SU-DHL-6 (cell line): Measurements from ENCODE around the gene ABCA12.

ENCODE experiments used
- H2AFZ ChIP-seq: fragments of 200-600 bp; sonication (generic); 2 replicates; pipeline ENCODE4 v1.6.1; 2014; ENCODE audit warnings: low read depth, mild to moderate bottlenecking, moderate library complexity, mixed read lengths, antibody characterized with exemption, low read length; ENCODE audit not compliant: severe bottlenecking
- H3F3A ChIP-seq: fragments of 200-600 bp; shearing (Covaris generic); 2 replicates; pipeline ENCODE4 v1.6.0; 2016; ENCODE audit warnings: antibody characterized with exemption, mild to moderate bottlenecking; ENCODE audit not compliant: insufficient read depth
- H3K27ac ChIP-seq: fragments of 200-600 bp; sonication (generic); 2 replicates; pipeline ENCODE4 v1.5.1; 2016; ENCODE audit warnings: low read depth, mild to moderate bottlenecking, low read length, moderate library complexity, mixed read lengths
- H3K27me3 ChIP-seq: fragments of 200-600 bp; sonication (generic), shearing (Covaris generic); 2 replicates; pipeline ENCODE4 v1.6.0; 2014; ENCODE audit warnings: mild to moderate bottlenecking, low read length
- H3K36me3 ChIP-seq: fragments of 200-600 bp; sonication (generic); 2 replicates; pipeline ENCODE4 v1.6.1; 2014; ENCODE audit warnings: mild to moderate bottlenecking, low read length, mixed read lengths
- H3K4me2 ChIP-seq: fragments of 300-600, 200-600 bp; shearing (Covaris generic), sonication (generic); 2 replicates; pipeline ENCODE4 v1.6.0; 2014; ENCODE audit warnings: low read length, low read depth, mild to moderate bottlenecking; ENCODE audit not compliant: poor library complexity, severe bottlenecking
- H3K4me3 ChIP-seq: fragments of 200-600 bp; sonication (generic); 2 replicates; pipeline ENCODE4 v1.5.1; 2014; ENCODE audit warnings: antibody characterized with exemption, low read length, mild to moderate bottlenecking, mixed read lengths; ENCODE audit not compliant: insufficient read depth, poor library complexity, severe bottlenecking
- H3K79me2 ChIP-seq: fragments of 200-600 bp; sonication (generic); 2 replicates; pipeline ENCODE4 v1.6.1; 2014; ENCODE audit warnings: mild to moderate bottlenecking, low read length, moderate library complexity; ENCODE audit not compliant: insufficient read depth
- H3K9ac ChIP-seq: fragments of 200-600 bp; sonication (generic); 2 replicates; pipeline ENCODE4 v1.7.0; 2014; ENCODE audit warnings: mild to moderate bottlenecking, low read length
- H3K9me2 ChIP-seq: fragments of 200-600 bp; sonication (generic); replicated peaks from 2 replicates; pipeline ENCODE4 v1.6.1; 2014; ENCODE audit warnings: low read length; ENCODE audit not compliant: insufficient read depth
- H3K9me3 ChIP-seq: fragments of 200-600 bp; sonication (generic); 2 replicates; pipeline ENCODE4 v1.6.1; 2014; ENCODE audit warnings: low read length, mixed read lengths; ENCODE audit not compliant: insufficient read depth
- H4K20me1 ChIP-seq: fragments of 200-600 bp; sonication (generic); 2 replicates; pipeline ENCODE4 v1.6.1; 2014; ENCODE audit warnings: low read depth, mild to moderate bottlenecking, antibody characterized with exemption, low read length, moderate library complexity, mixed read lengths
- EZH2phosphoT487 ChIP-seq: fragments of 200-600 bp; sonication (generic), shearing (Covaris generic); conservative IDR thresholded peaks from 2 replicates; pipeline ENCODE4 v1.6.1; 2018; ENCODE audit warnings: mild to moderate bottlenecking, antibody characterized with exemption, low read length, moderate library complexity, mixed read lengths
- TF ChIP-seq, protein P1 (sequence below): fragments of 200-600 bp; sonication (generic); IDR thresholded peaks from one replicate; pipeline ENCODE4 v1.5.1; 2017; ENCODE audit warnings: antibody characterized with exemption, mild to moderate bottlenecking, low read length, moderate library complexity; ENCODE audit not compliant: insufficient read depth, poor library complexity, severe bottlenecking

Gene ABCA12

DNA sequence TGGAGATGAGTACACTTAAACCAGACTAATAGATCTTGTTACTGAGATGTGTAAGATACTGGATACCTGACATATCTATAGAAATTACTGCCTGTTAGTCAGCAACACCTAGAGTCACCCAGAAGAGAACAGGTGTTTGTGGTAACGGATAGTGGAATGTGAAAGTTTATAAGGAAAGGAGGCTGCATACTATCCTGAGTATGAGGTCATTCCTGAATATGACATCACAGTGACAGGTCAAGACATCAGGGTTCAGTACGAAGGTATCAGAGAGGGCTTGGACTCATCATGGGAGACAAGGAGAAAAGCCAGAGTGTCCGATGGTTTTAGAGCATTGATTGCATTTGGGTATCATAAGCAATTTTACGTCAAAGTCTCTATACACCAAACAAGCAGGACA, 55.3 kb downstream of the ABCA12 start:
- Histone ChIP-seq H3K79me2 (no peaks in the 10 kb centered on the region), H2AFZ (no peak overlapping the region), H3F3A (no peaks in the 10 kb centered on the region), H3K27me3 (no peaks in the 10 kb centered on the region), H3K9ac (no peak overlapping the region), H3K36me3 (no peaks in the 10 kb centered on the region), H3K27ac (no peak overlapping the region), H3K9me3 (no peaks in the 10 kb centered on the region), H3K9me2 (no peaks in the 10 kb centered on the region), H3K4me3 (no peak overlapping the region), H4K20me1 (no peaks in the 10 kb centered on the region), H3K4me2 (no peak overlapping the region)
- TF ChIP-seq, protein P1, sequence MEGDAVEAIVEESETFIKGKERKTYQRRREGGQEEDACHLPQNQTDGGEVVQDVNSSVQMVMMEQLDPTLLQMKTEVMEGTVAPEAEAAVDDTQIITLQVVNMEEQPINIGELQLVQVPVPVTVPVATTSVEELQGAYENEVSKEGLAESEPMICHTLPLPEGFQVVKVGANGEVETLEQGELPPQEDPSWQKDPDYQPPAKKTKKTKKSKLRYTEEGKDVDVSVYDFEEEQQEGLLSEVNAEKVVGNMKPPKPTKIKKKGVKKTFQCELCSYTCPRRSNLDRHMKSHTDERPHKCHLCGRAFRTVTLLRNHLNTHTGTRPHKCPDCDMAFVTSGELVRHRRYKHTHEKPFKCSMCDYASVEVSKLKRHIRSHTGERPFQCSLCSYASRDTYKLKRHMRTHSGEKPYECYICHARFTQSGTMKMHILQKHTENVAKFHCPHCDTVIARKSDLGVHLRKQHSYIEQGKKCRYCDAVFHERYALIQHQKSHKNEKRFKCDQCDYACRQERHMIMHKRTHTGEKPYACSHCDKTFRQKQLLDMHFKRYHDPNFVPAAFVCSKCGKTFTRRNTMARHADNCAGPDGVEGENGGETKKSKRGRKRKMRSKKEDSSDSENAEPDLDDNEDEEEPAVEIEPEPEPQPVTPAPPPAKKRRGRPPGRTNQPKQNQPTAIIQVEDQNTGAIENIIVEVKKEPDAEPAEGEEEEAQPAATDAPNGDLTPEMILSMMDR, result no peak
- no peak for TF ChIP-seq EZH2phosphoT487

DNA sequence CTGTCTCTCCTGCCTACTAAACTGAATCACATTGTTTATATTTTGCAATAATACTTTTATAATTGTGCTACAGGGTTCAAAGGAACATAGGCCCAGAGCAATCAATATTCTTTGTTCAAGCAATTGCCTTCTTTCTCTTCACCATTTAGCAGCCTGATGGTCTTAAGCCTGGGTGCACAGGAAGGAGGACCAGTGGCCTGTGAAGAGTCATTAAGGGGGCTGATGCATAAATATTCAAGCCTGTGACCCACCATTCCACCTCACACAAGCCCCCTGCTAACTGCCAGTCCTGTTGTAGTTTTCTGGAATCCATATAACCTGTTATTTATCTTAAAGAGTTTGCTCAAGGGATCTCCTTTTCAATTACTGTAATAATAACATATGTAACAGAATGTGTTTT, 56.0 kb downstream of the ABCA12 start:
- Histone ChIP-seq H4K20me1 (no peaks in the 10 kb centered on the region), H3K27ac (no peak overlapping the region), H3K9ac (no peak overlapping the region), H3K36me3 (no peaks in the 10 kb centered on the region), H3K9me2 (no peaks in the 10 kb centered on the region), H3K79me2 (no peaks in the 10 kb centered on the region), H3F3A (no peaks in the 10 kb centered on the region), H3K4me3 (no peak overlapping the region), H2AFZ (no peak overlapping the region), H3K9me3 (no peaks in the 10 kb centered on the region), H3K27me3 (no peaks in the 10 kb centered on the region), H3K4me2 (no peak overlapping the region)
- TF ChIP-seq, protein P1, result no peak
- TF ChIP-seq EZH2phosphoT487, result no peak

DNA sequence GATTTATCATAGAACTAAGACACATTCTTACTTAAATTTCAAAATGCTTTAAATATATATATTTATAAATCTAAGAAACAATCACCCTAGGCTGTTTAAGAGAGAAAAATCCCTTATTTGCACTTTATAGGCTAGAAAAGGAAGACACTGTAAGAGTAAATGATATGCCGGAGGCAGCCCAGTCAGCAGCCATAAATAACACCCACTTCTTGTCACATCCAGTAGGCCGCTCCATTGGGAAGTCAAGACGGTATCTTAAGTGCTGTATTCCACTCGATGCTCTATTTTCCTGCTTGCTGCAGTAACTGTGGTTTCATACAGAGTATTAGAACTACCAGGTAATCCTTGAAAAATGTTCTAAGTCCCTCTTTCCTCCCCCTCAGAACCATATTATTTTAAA, 57.9 kb downstream of the ABCA12 start:
- Histone ChIP-seq H3K36me3 (no peaks in the 10 kb centered on the region), H3F3A (no peaks in the 10 kb centered on the region), H3K4me2 (no peak overlapping the region), H2AFZ (no peak overlapping the region), H3K9ac (no peak overlapping the region), H4K20me1 (no peaks in the 10 kb centered on the region), H3K9me2 (no peaks in the 10 kb centered on the region), H3K9me3 (no peaks in the 10 kb centered on the region), H3K27ac (no peak overlapping the region), H3K27me3 (no peaks in the 10 kb centered on the region), H3K79me2 (no peaks in the 10 kb centered on the region), H3K4me3 (no peak overlapping the region)
- TF ChIP-seq, protein P1, result no peak
- no peak for TF ChIP-seq EZH2phosphoT487
